ENCODE data around the gene HOXB2.

The HOXB2 gene

DNA sequence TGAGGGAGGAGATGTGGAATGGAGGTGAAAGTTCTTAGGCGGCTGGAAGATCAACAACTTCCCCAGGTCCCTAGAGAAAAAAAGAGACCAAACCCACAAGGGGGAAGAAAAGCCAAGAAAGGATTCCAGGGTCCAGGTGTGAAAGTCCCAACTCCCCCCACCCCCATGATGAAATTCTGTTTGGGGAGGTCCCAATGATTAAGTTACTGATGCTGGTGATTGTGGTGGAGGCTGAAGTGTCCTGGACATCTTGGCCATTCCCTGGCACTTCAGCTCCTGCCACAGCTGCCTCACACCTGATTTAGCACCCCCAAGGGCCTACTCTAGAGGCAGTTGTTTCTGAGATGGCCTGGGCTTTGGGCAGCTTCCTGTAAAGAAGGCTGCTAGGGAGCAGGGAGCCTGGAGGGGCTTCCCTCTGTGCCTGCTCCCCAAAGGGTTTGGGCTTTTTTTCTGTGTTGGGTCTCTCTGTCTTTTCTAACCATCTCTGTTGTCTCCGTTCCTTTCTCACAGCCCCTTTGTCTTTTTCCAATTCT lies 20.2 kb upstream of the HOXB2 start:
- DNase-seq: no peak

DNA sequence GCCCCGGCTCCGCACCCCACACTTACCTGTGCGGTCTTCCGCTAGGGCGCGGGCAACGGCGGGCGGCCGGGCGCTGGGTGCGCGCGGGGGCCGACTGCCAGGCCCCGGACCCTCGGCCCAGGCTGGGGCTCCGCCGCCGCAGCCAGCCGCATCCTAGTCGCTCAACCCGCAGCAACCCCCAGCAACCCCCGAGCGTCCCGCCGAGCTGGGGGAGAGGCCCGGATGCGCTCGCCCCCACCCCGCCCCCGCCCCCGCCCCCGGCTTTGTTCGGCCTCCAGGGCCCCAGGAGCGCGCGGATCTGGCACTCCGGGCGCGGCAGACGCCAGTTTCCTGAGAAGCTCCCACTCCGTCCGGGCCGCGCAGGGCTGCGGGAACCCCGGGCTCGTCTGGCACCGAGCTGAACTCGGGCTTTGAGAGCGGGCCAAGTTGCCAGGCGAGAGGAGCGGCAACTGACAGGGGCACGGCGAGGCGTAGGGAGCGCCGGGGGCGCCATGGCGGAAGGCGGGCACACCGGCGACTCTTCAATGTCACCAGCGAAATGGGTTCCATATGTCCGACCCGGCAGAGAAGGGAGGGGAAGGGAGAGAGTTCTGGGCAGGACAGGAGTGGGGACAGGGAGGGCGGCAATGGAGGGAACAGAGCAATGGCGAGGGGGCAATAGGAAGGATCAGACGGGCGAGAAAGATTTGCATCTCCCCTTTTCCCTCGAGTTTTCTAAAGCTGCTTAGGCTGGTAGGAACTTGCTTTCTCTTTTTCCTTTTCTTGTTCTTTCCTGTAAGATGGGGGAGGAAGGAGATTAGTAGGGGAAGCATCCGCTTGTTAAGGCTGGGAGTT lies 19.5 kb upstream of the HOXB2 start:
- DNase-seq: no peak

- no peak for DNase-seq
These were observed 18.9 kb upstream of the HOXB2 start for GRCh38 chr17:48563867-48564187.

GRCh38 chr17:48563385-48563838 lies 18.5 kb upstream of the HOXB2 start:
- no peak for DNase-seq

DNA sequence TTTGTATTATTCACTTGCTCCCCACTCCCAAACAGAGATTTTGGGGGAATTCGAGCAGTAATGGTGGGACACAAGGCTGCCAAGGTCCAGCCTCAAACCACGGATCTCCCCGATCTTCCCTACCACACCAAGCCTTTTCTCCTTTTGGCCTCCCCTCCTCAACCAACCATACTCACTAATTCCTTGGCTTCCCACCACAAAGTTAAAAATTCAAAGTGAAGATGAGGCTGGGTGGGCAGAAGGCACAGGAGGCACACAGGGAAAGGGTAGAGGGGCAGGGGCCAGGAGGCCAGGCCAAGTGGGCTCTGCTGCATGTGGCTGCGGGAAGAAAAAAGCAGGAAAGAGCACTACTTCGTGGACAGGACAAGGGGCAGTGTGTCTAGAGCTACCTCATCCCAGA lies 18.0 kb upstream of the HOXB2 start:
- DNase-seq: no peak

DNA sequence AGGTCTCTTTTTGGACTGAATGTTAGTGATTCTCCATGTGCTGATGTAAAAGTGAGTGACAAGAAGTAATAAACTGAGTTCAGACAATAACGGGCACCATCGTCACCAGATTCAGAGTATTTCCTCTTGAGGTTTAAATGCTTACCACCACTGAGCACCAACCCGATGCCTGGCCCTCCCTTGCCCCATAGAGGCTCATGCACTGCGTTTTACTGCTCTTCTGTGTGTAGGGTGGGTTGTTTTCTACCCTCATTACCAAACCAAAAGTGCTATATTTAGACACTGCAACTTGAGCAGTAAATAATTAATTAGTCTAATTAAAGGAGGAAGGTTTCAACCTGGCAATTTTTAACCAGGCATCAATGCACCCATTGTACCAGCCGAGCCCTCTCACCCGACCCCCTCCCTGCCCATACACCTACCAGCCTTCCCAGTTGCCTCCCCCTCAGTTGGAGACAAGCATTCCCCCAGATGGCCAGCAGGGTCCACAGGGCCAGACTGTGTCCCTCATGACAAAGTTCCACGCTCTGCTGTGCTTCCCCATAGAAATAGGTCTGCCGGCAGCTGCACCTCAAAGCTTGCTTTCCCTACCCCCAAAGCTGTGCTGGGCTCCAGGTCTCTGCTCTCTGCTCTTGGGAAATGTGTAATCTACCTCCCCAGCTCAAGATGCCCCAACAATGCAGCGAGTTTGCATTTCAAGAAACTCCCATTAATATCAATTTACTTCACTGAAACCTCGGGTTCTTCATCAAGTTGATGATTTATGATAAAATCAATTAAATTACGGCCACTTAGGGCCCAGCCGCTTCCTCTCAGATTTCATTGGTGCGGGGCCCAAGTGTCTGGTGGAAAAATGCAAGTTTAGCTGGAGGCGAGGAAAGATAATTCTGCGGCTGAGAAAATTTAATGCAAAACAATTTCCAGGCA lies 17.2 kb upstream of the HOXB2 start:
- DNase-seq: no peak

DNA sequence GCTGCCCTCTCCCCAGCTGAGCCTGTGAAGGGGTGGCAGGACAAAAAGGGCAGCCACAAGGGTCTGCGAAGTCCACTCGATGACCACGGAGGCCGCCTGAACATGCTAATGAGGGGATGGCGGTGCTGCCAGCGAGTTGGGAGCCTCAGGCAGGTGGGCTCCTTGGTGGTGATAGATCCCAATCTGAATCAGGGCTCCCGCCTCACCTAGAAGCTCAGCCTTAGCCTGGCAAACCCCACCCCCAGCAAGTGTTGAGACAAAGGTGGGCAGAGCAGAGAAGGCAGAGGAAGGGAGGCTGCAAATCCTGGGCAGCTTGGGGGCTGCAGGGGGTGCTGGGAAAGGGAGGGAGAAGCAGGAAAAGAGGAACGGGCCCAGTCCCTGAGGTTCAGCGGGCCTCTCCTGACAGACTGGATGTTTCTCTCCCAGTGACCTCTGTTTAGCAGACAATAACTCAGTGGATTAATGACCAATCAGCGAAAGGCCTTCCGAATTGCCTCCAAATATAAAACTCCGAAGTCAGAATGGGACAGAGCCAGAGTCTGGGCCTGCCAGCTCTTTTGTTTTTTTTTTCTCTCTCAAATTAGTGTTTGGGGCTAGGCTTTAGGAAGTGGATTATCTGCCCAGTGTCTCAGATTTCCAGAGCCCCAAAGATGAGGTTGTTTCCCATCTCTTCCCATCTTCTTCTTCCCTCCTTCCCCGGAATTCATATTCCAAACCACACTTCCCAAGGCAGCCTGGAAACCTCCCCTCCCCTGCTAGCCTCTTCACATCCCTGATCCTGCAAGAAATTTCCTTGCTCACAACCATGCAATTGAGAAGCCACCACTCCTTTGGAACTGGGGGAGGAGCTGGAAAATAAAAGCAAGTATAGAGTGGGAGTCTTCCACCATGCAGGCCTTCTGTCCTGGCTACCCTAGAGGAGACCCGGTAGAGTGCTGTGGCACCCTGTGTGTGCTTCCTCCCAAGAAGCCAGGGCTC lies 15.2 kb upstream of the HOXB2 start:
- DNase-seq: no peak

GRCh38 chr17:48559122-48559839 lies 14.4 kb upstream of the HOXB2 start:
- no peak for DNase-seq

GRCh38 chr17:48558831-48559121 lies 13.9 kb upstream of the HOXB2 start:
- no peak for DNase-seq

GRCh38 chr17:48558057-48558830 lies 13.3 kb upstream of the HOXB2 start:
- no peak for DNase-seq

- no peak for DNase-seq
These were observed 11.9 kb upstream of the HOXB2 start for GRCh38 chr17:48556576-48557401.

DNA sequence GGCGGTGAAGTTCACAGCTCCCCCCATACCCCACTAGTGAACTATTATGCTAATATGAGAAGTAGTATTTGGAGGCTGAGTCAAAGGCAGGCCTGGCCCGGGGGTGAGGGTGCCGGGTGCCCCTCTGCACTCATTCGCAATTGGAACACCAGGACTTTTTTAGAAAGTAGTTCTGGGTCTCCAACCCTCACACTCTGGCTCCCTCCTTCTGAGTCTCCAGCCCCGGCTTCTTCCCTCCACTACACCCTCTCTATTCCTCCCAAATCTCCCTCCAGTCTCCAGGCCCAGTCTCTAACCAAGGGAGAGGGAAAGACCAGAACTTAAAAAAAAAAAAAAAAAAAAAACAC lies 11.3 kb upstream of the HOXB2 start:
- no peak for DNase-seq

DNA sequence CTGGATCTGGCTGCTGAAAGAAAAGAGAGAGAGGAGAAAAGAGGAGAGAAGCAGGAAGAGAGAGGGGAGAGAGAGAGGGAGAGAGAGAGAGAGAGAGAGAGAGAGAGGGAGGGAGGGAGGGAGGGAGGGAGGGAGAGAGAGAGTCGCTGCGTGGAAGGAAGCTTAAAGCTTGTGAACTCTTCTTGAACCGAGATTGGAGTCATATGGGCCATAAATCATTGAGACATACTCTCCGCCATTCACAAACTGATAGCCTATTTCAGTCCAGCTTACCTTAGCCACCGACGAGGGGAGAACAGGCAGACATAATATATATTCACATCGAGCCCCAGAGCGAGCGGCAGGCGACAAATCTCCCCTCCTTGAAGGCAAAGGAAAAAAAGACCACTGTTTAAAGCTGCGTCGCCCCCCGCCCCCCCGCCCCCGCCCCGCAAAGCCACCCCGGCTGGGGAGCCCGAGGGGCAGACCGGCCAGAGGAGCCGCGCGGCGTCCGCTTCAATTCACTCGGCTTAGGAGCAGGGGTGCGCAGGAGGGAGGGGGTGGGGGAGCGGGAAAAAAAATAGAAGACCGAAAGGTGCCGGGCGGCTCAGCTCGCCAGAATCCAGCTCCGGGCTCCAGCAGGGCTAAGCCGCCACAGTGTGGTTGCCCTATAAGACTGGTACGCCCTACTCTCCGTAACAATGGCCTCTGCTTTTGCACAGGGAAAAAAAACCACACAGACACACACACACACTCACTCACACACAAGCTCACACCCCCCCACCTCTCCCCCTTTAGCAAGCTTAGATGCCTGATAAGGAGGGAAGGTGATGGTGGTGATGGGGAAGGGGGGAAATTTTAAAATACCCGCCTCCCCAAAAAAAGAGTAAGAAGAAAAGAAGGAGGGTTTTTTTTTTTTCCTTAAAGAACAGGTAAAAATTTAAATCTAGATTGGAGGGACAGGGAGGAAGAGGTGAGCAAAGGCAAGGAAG lies 10.6 kb upstream of the HOXB2 start:
- DNase-seq: no peak

- no peak for DNase-seq
These were observed 9.7 kb upstream of the HOXB2 start for GRCh38 chr17:48554412-48555257.

DNA sequence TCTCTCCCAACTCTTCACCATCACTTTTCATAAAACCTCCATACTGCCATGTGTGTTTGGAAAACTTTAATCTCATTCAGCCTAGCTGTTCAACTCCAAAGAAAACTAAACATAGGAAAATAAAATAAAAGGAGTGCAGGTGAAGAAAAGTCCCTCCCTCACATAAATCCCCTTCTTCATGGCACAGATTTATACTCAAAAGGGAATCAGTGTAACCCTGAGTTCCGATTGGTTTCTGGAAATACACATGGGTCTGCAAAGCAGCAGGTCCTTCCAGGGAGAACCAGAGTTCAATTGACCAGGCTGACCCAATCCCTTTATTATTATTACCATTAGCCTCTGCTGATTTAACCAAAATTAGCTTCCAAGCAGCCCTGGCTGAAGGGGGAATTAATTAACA lies 8.9 kb upstream of the HOXB2 start:
- no peak for DNase-seq

- DNase-seq: no peak
These were observed 8.3 kb upstream of the HOXB2 start for GRCh38 chr17:48553190-48553547.

DNA sequence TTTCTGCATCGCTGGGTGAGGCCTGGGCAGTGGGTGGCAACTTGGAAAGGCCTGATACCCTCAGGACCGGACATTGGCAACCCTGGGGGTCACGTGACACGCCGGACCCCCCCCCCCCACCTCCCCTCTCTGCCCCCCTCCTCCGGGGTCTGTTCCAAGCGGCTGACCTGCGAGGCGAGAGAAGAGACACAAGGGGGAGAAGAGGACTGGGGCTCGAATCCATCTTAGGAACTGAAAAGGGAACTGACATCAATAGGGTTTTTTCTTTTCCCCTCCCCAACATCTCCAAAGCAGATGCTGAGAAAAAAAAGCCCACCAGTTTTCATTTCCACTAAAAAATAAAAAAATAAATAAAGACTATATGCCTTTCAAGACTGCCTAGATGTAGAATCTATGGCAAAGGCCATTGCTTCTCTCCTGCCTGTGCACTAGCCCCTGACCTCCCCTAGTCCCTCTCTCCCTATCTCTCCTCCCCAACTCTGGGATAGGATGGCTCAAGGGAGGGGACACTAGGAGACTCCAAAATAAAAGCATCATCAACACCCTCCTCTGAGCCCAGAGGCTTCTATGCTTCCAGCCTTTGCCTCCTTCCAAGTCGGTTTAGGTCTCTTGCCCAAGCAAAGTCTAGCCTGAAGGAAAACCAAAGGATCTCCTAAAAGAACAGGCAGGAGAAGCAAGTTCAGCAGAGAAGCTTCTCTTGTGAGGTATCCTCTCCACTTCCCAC lies 7.7 kb upstream of the HOXB2 start:
- no peak for DNase-seq
